ENCODE results near the gene SMOC2.
"Not testable (repeated sequence)": the region's sequence is repeated elsewhere in the genome, so short reads cannot be mapped to it uniquely, and the experiment has no call there.

The SMOC2 gene

GRCh38 chr6:168562576-168563151 lies 121.7 kb downstream of the SMOC2 start:
- no peak for FAIRE-seq
- no peak for DNase-seq (ENCODE audit: insufficient read length, low spot score)

DNA sequence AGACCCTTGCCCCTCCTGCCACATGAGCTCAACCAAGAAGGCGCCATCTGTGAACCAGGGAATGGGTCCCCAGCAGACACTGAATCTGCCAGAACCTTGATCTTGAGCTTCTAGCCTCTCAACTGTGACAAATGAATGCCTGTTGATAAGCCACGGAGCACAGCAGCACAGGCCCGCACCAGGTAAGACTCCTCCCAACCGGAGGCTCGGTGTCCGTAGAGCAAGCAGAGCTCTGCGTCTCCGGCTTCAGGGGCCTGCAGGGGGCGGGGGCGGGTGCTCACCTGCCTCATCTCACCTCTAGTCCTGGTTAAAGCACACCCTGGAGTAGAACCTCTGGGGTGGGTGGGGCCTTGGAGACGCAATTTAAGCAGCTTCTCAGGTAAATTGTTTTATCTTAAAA lies 122.7 kb downstream of the SMOC2 start:
- FAIRE-seq (no peak), DNase-seq (ENCODE audit: insufficient read length, low spot score) (no peak)

GRCh38 chr6:168565112-168565511 lies 124.1 kb downstream of the SMOC2 start:
- DNase-seq (ENCODE audit: insufficient read length, low spot score), result no peak
- no peak for FAIRE-seq

GRCh38 chr6:168570211-168570610 lies 129.2 kb downstream of the SMOC2 start:
- no peak for FAIRE-seq

DNA sequence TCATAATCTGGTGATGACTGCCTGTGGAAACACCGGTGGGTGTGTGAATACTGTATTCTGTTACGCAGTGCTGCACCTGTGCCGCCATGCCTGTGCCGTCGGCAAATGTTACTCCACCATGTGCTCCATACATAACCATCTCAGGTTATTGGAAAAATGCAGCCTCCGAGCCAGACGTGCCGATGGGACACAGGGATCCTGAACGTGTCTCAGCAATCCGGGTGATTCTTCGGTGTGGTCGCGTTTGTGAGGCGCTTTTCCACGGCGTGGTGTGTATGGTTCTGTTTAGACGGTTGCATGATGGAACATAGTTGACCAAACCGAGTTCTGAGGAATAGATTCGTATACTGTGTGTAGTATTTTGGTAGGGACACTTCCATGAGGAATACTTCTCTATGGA lies 130.3 kb downstream of the SMOC2 start:
- FAIRE-seq, result no peak
- DNase-seq (ENCODE audit: insufficient read length, low spot score), result no peak

More at GRCh38 chr6:168570211-168570610, 129.2 kb downstream of the SMOC2 start:
- no peak for DNase-seq (ENCODE audit: insufficient read length, low spot score)

DNA sequence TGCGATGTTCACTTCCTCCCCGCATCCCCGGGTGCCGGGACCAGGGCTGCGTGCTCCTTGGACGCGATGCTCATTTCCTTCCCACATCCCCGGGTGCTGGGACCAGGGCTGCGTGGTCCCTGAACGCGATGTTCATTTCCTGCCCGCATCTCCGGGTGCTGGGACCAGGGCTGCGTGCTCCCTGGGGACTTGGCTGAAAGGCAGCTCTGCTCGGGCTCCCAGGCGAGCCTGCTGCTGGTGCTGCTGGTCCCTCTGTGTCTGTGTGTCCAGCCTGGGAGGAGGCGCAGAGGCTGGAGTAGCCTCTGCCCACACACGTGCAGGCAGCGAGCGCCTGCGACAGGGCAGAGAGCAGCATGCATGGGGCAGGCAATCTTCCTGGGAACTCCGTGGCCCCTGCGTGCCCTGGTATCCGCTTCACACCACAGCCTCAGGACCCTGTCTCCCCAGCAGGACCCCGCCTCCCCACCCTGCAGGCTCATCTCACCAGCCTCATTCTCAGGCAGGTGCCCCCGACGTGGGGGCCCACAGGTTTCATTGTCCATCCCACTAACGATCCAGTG lies 132.4 kb downstream of the SMOC2 start:
- DNase-seq (ENCODE audit: insufficient read length, low spot score); FAIRE-seq: not testable (repeated sequence)

- DNase-seq (ENCODE audit: insufficient read length, low spot score) (no peak), FAIRE-seq (no peak)
These were observed 133.2 kb downstream of the SMOC2 start for GRCh38 chr6:168574075-168574698.

DNA sequence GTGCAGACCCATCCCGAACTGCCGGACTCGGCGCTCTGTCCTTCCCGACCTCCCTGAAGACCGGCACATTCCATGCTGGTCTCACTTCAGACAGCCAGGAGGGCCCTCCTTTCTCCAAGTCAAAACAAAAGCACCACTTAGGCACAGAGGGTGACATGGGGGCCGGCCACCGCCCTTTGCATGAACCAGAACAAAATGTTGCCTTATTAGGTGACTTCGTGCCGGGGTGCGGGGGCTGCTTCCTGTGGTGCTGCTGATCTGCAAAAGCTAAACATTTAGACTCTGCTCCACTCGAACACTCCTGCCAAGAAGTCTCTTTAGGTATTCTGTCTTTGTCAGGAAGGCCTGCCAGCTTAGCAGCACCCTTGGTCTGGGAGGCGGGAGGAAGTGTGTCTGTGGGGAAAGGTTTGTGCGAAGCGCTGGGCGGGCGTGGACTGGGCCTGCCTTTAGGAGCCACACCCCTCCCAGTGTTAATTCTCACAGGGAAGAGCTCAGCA lies 133.8 kb downstream of the SMOC2 start:
- FAIRE-seq, result no peak
- no peak for DNase-seq (ENCODE audit: insufficient read length, low spot score)

- DNase-seq (ENCODE audit: insufficient read length, low spot score) (no peak), FAIRE-seq (no peak)
These were observed 134.5 kb downstream of the SMOC2 start for GRCh38 chr6:168575346-168576098.

DNA sequence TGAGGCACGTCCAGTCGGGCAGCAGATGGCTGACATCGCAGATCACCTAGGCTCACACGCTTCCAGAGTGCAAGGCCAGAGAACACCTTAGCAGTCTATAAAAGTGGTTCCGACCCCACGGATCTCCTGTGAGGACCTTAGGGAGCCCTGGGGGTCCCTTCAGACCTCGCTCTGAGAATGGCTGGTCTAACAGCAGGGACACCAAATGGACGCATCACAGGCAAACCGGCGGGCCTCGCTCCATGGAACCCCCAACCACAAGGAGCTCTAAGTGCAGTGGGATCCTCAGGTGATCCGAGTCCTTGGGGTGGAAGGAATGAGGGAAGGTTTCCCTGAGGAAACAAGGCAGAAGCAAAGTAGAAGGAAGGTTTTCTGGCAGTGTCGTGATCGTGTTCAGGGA lies 135.4 kb downstream of the SMOC2 start:
- no peak for DNase-seq (ENCODE audit: insufficient read length, low spot score)
- FAIRE-seq, result no peak

DNA sequence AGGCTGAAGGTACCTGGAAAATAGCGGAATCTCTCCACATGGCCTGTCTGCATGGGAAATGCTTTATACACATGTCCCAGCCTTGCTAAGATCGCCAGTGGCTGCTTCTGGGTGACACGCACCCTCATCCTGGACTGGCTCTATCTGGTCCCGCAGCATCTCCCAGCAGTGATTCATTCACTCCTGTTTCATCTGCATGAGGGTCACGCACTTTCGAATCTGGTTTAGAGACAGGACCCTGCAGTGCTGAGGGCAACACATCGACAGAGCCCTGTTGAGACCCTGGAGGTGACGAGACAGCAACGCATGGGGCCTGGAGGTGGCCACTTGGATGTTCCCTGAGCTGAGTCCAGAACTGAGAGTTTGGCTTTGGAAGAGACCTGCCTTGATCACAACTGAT lies 136.5 kb downstream of the SMOC2 start:
- DNase-seq (ENCODE audit: insufficient read length, low spot score) (no peak), FAIRE-seq (no peak)

- no peak for FAIRE-seq
These were observed 137.1 kb downstream of the SMOC2 start for GRCh38 chr6:168578036-168578435.

GRCh38 chr6:168581236-168581635 lies 140.3 kb downstream of the SMOC2 start:
- DNase-seq (ENCODE audit: insufficient read length, low spot score) (no peak), FAIRE-seq (no peak)

More at GRCh38 chr6:168578036-168578435, 137.1 kb downstream of the SMOC2 start:
- DNase-seq (ENCODE audit: insufficient read length, low spot score), result no peak

DNA sequence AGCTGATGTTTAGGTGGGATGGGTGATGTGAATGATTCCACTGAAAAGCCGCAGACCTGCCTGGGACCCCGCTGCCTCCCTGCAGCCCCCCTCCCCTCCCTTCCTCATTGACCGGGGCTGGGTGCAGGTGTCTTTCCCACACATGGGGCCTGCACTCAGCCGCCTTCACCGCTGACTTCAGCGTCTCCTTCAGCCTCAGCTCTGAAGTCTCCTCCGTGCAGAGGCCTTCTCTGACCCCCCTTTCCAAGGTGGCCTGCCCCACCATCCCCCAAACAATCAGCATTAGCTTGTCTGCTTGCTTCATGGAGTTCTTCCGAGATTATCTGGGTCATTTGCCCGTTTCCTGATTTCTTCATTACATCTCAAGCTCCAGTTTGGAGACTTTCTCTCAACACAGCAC lies 140.7 kb downstream of the SMOC2 start:
- FAIRE-seq, result no peak

DNA sequence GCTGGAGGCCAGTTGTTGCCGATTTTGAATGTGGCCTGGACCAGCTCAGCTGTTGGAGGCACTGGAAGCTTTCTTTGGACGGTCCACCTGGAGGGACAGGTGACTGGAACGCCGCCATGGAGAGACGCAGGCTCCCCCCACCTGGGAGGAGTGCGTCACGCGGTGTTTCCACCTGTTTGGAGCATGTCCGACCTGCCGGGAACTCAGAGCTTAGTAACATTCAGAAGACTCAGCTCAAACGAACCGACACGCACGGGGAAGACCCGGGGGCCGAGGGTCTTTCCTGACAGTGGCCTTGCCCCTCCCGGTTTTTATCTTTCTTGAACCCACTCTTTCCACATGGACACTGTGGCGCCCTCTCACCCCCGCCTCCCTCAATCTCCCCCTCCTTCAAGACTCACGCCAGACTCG lies 141.6 kb downstream of the SMOC2 start:
- FAIRE-seq (no peak), DNase-seq (ENCODE audit: insufficient read length, low spot score) (no peak)

More for the DNA sequence above, 140.7 kb downstream of the SMOC2 start:
- DNase-seq (ENCODE audit: insufficient read length, low spot score), result no peak

DNA sequence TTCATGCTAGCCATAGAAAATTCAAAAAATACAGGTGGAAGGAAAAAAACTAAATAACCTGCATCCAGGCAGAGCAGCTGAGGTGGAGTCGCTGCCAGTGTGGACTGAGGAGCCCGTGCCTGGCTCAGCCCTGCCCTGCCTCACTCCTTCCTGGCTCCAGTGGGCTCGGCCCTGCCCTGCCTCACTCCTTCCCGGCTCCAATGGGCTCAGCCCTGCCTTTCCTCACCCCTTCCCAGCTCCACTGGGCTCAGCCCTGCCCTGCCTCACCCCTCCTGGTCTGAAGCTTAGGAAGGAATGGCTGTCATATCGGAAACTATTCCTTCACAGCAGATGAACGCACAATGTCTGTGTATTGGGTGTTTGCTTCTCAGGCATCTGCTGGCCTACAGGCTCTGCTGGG lies 142.1 kb downstream of the SMOC2 start:
- FAIRE-seq (no peak), DNase-seq (ENCODE audit: insufficient read length, low spot score) (no peak)

GRCh38 chr6:168583821-168584220 lies 142.8 kb downstream of the SMOC2 start:
- DNase-seq (ENCODE audit: insufficient read length, low spot score), result no peak
- no peak for FAIRE-seq

- DNase-seq (ENCODE audit: insufficient read length, low spot score) (no peak), FAIRE-seq (no peak)
These were observed 143.3 kb downstream of the SMOC2 start for GRCh38 chr6:168584249-168584648.

DNA sequence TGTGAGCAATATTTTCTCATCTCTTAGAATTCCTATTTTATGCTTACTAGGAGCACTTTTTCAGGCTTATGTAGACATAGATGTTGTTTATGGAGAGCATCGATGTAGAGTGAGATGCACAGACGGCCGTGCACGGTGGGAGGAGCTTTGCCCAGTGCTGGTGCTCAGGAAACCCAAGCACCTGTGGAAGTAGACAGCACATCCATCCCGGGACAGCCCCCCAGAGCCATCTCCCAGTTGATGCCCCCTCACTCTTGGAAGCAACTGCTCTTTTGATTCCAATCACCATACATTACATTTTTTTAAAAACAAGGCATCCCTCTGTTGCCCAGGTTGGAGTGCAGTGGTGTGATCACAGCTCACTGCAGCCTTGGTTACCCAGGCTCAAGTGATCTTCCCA lies 143.7 kb downstream of the SMOC2 start:
- no peak for DNase-seq (ENCODE audit: insufficient read length, low spot score)
- no peak for FAIRE-seq

GRCh38 chr6:168585441-168585840 lies 144.5 kb downstream of the SMOC2 start:
- DNase-seq (ENCODE audit: insufficient read length, low spot score), result no peak
- no peak for FAIRE-seq

- DNase-seq (ENCODE audit: insufficient read length, low spot score) (no peak), FAIRE-seq (no peak)
These were observed 148.3 kb downstream of the SMOC2 start for GRCh38 chr6:168589275-168589674.

All from GM19239 (cell line).